Measurements from ENCODE around the gene PPM1M. TPM values are rescaled to one million over a fixed set of nuclear protein-coding genes. Genes with fewer than 3 reads are reported as not detected.
A peak's percentile ranks its signal among the peaks of the same experiment; 100 is the strongest.

The PPM1M gene
- 10 to 100 TPM; 21.1 to 28.8 TPM for total RNA-seq
- long read RNA-seq, donor 1, transcript PPM1M-202 (10 exons, 2,193 nt), result major isoform, 15 of 25 reads
- long read RNA-seq, donor 1, partial matches to known transcripts, result 0 of 25 reads
- long read RNA-seq, donor 1, other reads (novel, unspliced or antisense), result 10 of 25 reads
- long read RNA-seq, donor 2, partial matches to known transcripts, result 1 of 13 reads
- long read RNA-seq, donor 2, other reads (novel, unspliced or antisense), result 6 of 13 reads

GRCh38 chr3:52245322-52246263 is at the start of gene PPM1M:
PPM1M (plus strand) TSS chr3:52245759; CDS start chr3:52245825, 66 bp downstream.
- intact Hi-C loops (cut with DNase I), result no loop called here
- no peak for DNase-seq (ENCODE audit: low spot score)

- intact Hi-C loops (cut with DNase I), result no loop called here
- DNase-seq (ENCODE audit: low spot score), result no peak
Measured at GRCh38 chr3:52195823-52196331, 49.7 kb upstream of the PPM1M start.

- intact Hi-C loops (cut with DNase I), result no loop called here
- DNase-seq (ENCODE audit: low spot score), result no peak
Measured at GRCh38 chr3:52196977-52197376, 48.6 kb upstream of the PPM1M start.

- intact Hi-C loops (cut with DNase I), result no loop called here
- DNase-seq (ENCODE audit: low spot score), result no peak
Measured at GRCh38 chr3:52197499-52197841, 48.1 kb upstream of the PPM1M start.

GRCh38 chr3:52197842-52198625 is 47.5 kb upstream of the PPM1M start, which contains the start of gene ALAS1:
ALAS1 (plus strand) TSS chr3:52198160; CDS start chr3:52199242, 1,082 bp downstream.
- intact Hi-C loops (cut with DNase I), result no loop called here
- DNase-seq (ENCODE audit: low spot score), result peak; percentile 97

GRCh38 chr3:52198643-52199608 is 46.6 kb upstream of the PPM1M start:
- intact Hi-C loops (cut with DNase I), result no loop called here
- DNase-seq (ENCODE audit: low spot score), result no peak

GRCh38 chr3:52200981-52201679 is 44.4 kb upstream of the PPM1M start:
- no peak for DNase-seq (ENCODE audit: low spot score)
- intact Hi-C loops (cut with DNase I), result no loop called here

GRCh38 chr3:52202384-52203077 is 43.0 kb upstream of the PPM1M start:
- intact Hi-C loops (cut with DNase I), result no loop called here
- no peak for DNase-seq (ENCODE audit: low spot score)

- no peak for DNase-seq (ENCODE audit: low spot score)
- intact Hi-C loops (cut with DNase I), result no loop called here
Measured at GRCh38 chr3:52203701-52204100, 41.9 kb upstream of the PPM1M start.

- intact Hi-C loops (cut with DNase I), result no loop called here
- no peak for DNase-seq (ENCODE audit: low spot score)
Measured at GRCh38 chr3:52204337-52205073, 41.1 kb upstream of the PPM1M start.

GRCh38 chr3:52205727-52206372 is 39.7 kb upstream of the PPM1M start:
- DNase-seq (ENCODE audit: low spot score), result no peak
- intact Hi-C loops (cut with DNase I), result no loop called here

GRCh38 chr3:52208556-52208955 is 37.0 kb upstream of the PPM1M start:
- intact Hi-C loops (cut with DNase I), result no loop called here
- DNase-seq (ENCODE audit: low spot score), result no peak

GRCh38 chr3:52210037-52210436 is 35.5 kb upstream of the PPM1M start:
- no peak for DNase-seq (ENCODE audit: low spot score)
- intact Hi-C loops (cut with DNase I), result no loop called here

- intact Hi-C loops (cut with DNase I), result no loop called here
- no peak for DNase-seq (ENCODE audit: low spot score)
Measured at GRCh38 chr3:52210550-52211046, 35.0 kb upstream of the PPM1M start.

GRCh38 chr3:52211268-52211891 is 34.2 kb upstream of the PPM1M start:
- intact Hi-C loops (cut with DNase I), result no loop called here
- DNase-seq (ENCODE audit: low spot score), result no peak

- DNase-seq (ENCODE audit: low spot score), result no peak
- intact Hi-C loops (cut with DNase I), result no loop called here
Measured at GRCh38 chr3:52213005-52213404, 32.6 kb upstream of the PPM1M start.

Measured in posterior vena cava (tissue), 2 donors.